Measurements from ENCODE around the gene SALL4.
"Not testable (repeated sequence)": the region's sequence is repeated elsewhere in the genome, so short reads cannot be mapped to it uniquely, and the experiment has no call there.

The SALL4 gene
- 0.10 to 0.48 reads per million in 2 donors for total RNA-seq

- DNase-seq: no peak
Observed at GRCh38 chr20:51802170-51802751, at the start of gene SALL4. TSS of gene SALL4 (minus strand) at chr20:51802521. CDS start at chr20:51802408, 113 bp downstream.

GRCh38 chr20:51848346-51848745, 46.0 kb upstream of the SALL4 start:
- DNase-seq: no peak

GRCh38 chr20:51840865-51841264, 38.5 kb upstream of the SALL4 start:
- no peak for DNase-seq

GRCh38 chr20:51837876-51838420, 35.6 kb upstream of the SALL4 start:
- DNase-seq: no peak

- no peak for DNase-seq
Observed at GRCh38 chr20:51837436-51837835, 35.1 kb upstream of the SALL4 start.

DNA sequence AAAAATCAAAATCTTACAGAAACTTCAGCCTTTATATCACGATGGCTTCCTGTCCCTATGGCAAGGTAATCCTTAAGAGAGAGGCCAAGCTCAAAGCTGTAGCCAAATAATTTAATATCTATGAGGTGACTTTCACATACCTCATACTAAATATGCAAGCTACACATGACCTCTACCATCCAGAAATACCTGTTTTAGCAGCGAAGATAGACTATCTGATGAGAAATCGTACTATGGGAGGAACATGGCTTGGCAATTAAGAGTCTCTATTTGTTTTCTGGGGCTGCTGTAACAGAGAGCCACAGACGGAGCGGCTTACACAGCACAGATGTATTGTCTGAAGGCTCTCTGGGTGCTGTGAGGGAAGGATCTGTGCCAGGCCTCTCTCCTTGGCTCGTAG, 31.0 kb upstream of the SALL4 start:
- DNase-seq: no peak

DNA sequence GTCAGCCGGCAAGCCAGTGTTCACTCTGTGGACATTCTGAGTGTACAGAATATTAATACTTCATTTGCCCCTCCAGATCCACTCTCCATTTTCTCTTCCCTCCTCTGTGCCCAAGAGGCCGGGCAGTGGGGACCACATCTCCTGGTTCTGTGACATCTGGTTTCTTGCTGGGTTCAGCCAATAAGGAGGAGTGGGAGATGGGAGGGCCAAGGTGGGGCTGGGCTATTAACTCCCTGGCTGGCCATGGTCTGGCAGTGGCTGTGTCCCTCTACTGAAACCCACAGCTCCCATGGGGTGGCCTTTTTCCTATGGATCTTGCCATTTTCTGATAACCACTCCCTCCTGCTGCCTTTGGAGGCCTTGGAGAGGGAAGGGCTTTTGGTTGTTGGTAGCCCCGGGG, 30.0 kb upstream of the SALL4 start:
- no peak for DNase-seq

DNA sequence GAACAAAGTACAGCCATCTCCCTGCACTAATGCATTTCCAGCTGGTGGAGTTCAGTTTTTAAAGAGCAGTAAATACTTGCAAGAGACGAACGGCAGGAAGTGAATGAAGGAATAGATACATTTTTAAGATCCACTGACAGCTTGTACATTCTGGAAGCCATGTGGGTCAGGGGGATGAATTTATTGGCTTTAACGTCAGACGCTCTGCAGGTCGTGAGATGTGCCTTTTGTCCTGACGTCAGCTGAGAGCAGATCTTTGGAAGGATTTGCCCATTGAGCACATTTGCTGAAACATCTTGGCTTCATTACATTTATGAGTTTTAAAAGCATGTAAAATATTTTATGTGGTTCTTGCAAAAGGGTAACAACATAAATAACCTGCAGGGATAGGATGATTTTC, 29.5 kb upstream of the SALL4 start:
- no peak for DNase-seq

DNA sequence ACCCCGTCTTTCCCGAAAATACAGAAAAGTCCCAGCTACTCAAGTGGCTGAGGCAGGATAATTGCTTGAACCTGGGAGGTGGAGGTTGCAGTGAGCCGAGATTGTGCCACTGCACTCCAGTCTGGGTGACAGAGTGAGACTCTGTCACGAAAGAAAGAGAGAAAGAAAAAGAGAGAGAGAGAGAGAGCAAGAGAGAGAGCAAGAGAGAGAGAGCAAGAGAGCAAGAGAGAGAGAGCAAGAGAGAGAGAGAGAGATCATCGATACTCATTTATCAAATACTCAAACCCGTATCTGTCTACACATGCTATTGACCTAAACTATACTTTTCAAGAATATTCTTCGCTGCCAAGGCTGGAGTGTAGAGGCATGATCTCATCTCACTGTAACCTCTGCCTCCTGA, 28.2 kb upstream of the SALL4 start:
- no peak for DNase-seq

DNA sequence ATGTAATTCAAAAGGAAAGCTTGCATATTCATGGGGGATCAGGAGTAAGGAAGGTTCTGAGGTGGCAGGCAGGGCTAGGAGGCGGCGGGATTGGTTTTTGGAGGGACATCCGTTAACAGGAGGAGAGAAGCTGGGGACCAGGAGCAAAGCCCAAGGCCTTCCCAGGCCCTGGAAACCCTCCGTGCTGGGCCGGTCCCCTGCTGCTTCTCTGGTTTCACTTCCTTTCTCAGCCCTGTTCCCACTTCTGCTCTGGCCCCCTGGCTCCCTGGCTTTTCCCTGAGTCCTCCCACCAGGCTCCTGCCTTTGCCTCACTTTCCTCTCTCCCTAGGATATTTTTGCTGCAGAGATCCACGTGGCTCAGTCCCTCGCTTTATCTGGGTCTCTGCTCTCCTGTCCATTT, 26.4 kb upstream of the SALL4 start:
- no peak for DNase-seq

- DNase-seq: no peak
Observed at GRCh38 chr20:51826372-51826771, 24.1 kb upstream of the SALL4 start.

GRCh38 chr20:51818479-51819008, 16.2 kb upstream of the SALL4 start:
- no peak for DNase-seq

DNA sequence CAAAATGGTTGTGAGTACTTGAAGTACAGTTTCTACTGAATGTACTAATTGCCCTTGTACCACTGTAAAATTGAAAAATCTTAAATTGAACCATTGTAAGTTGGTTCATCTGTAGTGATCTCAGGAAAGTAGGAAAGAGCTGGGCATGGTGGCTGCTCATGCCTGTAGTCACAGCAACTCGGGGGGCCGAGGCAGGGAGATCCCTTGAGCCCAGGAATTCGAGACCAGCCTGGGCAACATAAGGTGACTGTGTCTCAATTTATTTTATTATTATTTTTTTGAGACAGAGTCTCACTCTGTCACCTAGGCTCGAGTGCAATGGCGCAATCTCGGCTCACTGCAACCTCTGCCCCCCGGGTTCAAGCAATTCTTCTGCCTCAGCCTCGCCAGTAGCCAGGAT, 14.5 kb upstream of the SALL4 start:
- not testable (repeated sequence) for DNase-seq

DNA sequence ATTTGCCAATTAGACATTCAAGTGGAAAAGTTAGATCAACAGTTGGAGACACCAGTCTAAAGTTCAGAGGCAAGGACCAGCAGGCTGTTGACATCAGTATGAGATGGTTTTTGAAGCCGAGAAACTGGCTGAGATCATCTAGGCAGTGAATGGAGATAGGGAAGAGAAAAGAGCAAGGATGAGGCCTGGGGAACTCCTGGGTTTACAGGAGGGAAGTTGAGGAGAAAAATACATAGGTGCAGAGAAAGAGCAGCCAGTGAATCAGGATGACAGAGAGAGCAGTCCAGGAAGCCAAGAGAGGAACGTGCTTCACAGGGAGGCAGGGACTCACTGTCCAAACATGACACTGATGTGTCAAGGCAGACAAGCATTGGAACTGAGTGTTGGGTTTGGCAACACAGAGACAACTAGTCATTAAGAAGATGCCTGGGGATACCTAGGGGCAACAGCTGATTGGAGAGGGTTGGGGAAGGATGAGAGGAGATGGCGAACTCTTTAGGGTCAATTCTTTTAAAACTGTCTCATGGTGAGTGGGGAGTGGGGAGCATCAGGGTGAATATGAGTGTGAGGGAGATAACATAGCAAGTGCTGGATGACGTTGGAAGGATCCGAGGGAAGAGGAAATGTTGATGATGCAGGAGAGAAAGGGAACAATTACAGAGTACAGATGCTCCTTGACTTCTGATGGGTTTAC, 13.2 kb upstream of the SALL4 start:
- DNase-seq: no peak

DNA sequence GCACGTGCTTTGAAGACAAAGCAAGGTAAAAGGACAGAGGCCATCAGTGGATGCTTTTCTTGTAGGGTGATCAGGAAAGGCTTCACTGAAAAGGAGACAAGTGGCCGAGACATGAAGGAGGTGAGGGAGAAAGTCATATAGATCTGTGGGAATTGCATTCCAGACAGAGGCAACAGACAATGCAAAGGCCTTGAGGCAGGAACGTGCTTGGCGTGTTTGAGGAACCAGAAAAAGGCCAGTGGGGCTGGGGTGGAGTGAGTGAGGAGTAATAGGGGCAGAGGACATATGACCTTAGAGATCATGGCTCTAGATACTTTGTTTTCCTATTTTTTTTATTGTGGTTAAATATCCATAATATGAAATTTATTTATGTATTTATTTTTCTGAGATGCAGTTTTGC, 10.5 kb upstream of the SALL4 start:
- no peak for DNase-seq

DNA sequence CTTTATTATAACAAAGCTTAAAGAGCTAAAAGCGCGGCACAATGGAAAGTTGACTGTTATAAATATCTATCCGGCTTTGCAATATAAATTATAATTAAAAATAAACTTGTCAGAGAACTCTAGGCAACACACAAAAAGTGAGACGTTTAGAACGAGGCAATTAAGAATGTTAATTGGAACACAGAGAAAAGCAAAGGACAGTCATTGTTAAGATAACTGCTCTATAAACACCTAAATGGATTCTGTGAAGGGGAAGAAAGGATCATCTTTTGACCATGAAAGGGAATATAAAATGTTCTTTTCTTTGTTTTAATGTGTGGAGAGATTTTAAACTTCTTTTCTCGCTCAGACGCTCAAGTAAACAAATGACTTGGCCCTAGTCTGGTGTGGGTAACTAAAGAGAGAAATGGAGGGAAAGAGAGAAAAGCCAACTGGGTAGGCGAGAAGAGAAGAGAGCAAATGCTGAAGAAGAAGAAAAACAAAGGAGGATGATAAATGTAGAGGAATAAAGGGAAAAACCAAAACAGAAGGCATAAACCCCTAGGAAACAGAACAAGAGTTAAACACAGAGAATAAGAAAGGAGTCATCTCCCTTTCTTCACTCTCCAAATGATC, 9.3 kb upstream of the SALL4 start:
- no peak for DNase-seq

DNA sequence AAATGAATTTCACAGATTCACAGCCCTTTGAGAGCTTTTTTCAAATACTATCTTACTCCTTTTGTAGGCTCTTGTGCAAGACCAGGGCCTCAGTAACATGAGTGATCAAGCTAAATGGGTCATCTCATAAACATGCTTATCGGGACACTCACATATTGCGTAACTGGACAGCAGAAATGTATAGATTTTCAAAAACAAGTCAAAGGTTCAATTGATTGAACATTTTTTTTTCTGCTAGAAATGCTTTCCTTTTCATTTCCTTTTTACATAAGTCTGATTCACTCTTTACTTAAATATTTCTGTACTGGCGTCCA, 8.7 kb upstream of the SALL4 start:
- no peak for DNase-seq

DNA sequence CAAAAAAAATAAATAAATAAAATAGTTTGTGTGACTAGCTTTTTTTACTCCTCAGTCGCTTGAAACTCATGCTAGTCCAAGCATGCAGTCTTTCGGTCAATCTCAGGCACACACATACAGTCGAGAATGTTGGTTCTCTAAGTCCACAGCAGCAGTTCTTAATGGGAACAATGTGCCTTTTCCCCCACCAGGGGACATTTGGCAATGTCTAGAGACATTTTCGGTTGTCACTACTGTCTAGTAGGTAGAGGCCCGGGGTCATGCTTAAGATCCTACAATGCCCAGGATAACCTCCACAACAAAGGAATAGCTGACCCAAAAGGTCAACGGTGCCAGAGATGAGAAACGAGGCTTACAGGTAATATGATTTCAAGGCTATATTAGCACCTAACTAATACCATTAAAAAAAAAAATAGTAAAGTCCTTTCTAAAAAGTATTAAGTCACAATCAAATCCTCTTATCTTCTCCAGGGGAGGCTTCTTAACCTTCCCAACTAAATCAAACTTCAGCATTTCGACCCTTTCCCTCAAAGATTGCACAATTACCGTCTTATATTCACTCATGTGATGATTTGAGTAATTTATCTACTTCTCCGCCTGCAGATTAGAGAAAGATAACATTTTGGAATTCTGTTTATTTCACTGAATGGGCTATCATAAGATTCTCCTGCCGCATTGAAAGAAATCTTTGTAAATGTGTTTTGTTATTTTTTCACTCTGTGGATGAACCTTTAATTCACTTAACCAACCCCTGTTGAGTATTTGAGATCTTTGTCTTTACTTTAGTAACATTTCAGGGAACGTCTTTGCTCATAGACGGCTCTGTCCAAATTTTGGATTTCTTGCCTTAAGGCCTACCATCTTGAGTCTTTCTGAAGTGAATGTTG, 8.1 kb upstream of the SALL4 start:
- no peak for DNase-seq

- no peak for DNase-seq
Observed at GRCh38 chr20:51807720-51808250, 5.5 kb upstream of the SALL4 start.

- no peak for DNase-seq
Observed at GRCh38 chr20:51804754-51805153, 2.4 kb upstream of the SALL4 start.

GRCh38 chr20:51803148-51803854, 980 bp upstream of the SALL4 start:
- DNase-seq: no peak

DNA sequence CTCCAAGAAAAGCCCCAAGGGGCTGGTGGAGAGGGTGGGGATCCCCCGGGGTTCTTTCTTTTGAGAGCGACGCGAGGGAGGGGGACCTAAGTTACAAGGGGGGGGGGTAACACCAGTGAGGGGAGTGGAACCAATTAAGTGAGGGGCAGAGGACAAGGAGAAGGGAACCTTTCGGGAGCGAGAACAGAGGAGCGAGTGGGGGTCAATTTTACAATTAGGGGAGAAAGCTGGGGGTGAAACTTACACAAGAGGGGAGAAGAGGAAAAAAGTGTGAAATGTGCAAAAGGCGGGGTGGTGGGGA, 548 bp downstream of the SALL4 start:
- DNase-seq: no peak

Data from activated gamma-delta T cell (primary cell).